HepG2 (cell line): Measurements from ENCODE around the gene KAT14.

Experiments used
- CREM ChIP-seq, 2 experiments: sonication (generic) in 1 of 2; formaldehyde crosslinking in 1 of 2; IDR thresholded peaks; 2 replicates each; pipeline versions ENCODE4 v1.4.0 to v1.6.1; 2016 to 2020; ENCODE audit warnings: antibody characterized with exemption in 1 of 2, mild to moderate bottlenecking in 1 of 2, missing genetic modification reagents in 1 of 2
- EZH2 ChIP-seq: conservative IDR thresholded peaks from 2 replicates; pipeline ENCODE4 v1.6.1; 2012; ENCODE audit warnings: mild to moderate bottlenecking, low read depth, low read length, moderate library complexity
- JUNB ChIP-seq: sonication (generic); formaldehyde crosslinking; IDR thresholded peaks from 2 replicates; pipeline ENCODE4 v1.8.0; 2022; ENCODE audit warnings: missing genetic modification reagents, mild to moderate bottlenecking, borderline replicate concordance
- NFATC3 ChIP-seq: sonication (generic); formaldehyde crosslinking; IDR thresholded peaks from 2 replicates; pipeline ENCODE4 v1.5.1; 2020; ENCODE audit warnings: mild to moderate bottlenecking, missing genetic modification reagents
- POLR2AphosphoS5 ChIP-seq: IDR thresholded peaks from 2 replicates; pipeline ENCODE4 v1.6.1; 2012; ENCODE audit warnings: low read depth, low read length
- RAD21 ChIP-seq: fragments of 450-650 bp; formaldehyde crosslinking; IDR thresholded peaks from 2 replicates; pipeline ENCODE4 v1.5.0; 2020; ENCODE audit warnings: mild to moderate bottlenecking
- ZNF260 ChIP-seq: sonication (generic); formaldehyde crosslinking; IDR thresholded peaks from 2 replicates; pipeline ENCODE4 v1.4.0; 2020; ENCODE audit warnings: missing genetic modification reagents, low read depth, mild to moderate bottlenecking, borderline replicate concordance
- ZNF343 ChIP-seq: sonication (generic); formaldehyde crosslinking; IDR thresholded peaks from 2 replicates; pipeline ENCODE4 v1.4.0; 2020; ENCODE audit warnings: mild to moderate bottlenecking, missing genetic modification reagents
- ZNF737 ChIP-seq: sonication (generic); formaldehyde crosslinking; IDR thresholded peaks from 2 replicates; pipeline ENCODE4 v1.5.0; 2020; ENCODE audit warnings: missing genetic modification reagents, mild to moderate bottlenecking, borderline replicate concordance
- TF ChIP-seq, protein P1 (sequence below): sonication (generic); formaldehyde crosslinking; IDR thresholded peaks from 2 replicates; pipeline ENCODE4 v1.8.1; 2023; ENCODE audit warnings: missing genetic modification reagents, inconsistent platforms, borderline replicate concordance

DNA sequence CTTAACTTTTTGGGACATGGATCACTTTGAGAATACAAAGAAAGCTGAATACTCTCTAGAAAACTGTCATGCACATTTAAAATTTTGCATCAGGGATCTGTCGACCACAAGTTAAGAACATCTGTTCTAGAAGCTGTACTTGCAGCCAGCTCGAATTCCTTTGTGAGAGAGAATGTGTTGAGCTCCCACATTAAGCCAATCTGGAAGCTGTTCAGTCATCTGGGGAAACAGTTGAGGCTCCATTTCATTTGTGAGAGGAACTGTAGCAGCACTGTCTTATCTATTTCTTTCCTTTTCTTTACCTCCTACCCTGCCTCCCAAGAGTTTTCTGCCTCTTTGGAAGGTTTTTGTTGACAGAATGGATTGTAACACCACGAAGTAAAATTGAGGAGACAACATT, 50.8 kb downstream of the KAT14 start:
- no peak for TF ChIP-seq JUNB (CRISPR knock-in tag)
- TF ChIP-seq NFATC3 (CRISPR knock-in tag) = no peak
- no peak for TF ChIP-seq ZNF343 (CRISPR knock-in tag)
- no peak for TF ChIP-seq RAD21 (CRISPR knock-in tag)
- no peak for TF ChIP-seq ZNF737 (CRISPR knock-in tag)
- TF ChIP-seq, protein P1, sequence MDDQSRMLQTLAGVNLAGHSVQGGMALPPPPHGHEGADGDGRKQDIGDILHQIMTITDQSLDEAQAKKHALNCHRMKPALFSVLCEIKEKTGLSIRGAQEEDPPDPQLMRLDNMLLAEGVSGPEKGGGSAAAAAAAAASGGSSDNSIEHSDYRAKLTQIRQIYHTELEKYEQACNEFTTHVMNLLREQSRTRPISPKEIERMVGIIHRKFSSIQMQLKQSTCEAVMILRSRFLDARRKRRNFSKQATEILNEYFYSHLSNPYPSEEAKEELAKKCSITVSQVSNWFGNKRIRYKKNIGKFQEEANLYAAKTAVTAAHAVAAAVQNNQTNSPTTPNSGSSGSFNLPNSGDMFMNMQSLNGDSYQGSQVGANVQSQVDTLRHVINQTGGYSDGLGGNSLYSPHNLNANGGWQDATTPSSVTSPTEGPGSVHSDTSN (CRISPR knock-in tag) = no peak
- TF ChIP-seq POLR2AphosphoS5 = no peak
- TF ChIP-seq EZH2 = no peak
- no peak for TF ChIP-seq ZNF260 (CRISPR knock-in tag)
- TF ChIP-seq CREM (IDR thresholded peaks at IDR 0.05) = no peak
- no peak for TF ChIP-seq CREM (CRISPR knock-in tag; IDR thresholded peaks at IDR 0.05)
